ENCODE data around the gene ST6GALNAC4.

The ST6GALNAC4 gene

GRCh38 chr9:127916720-127917581 is at the start of gene ST6GALNAC4:
Gene ST6GALNAC4 (minus strand): TSS chr9:127917041. CDS start chr9:127916419, 622 bp downstream.
- H3K27ac ChIP-seq = peak within 1 kb of the TSS; percentile 61
- TF ChIP-seq ZFX (IDR thresholded peaks at IDR 0.05) (no peak), CTCF (conservative IDR thresholded peaks at IDR 0.05) (no peak)

GRCh38 chr9:127965953-127966352 is 49.1 kb upstream of the ST6GALNAC4 start:
- TF ChIP-seq CTCF (conservative IDR thresholded peaks at IDR 0.05) (no peak), ZFX (IDR thresholded peaks at IDR 0.05) (no peak)
- peak overlapping the region; percentile 85 for H3K27ac ChIP-seq

- TF ChIP-seq ZFX (IDR thresholded peaks at IDR 0.05) (no peak), CTCF (conservative IDR thresholded peaks at IDR 0.05) (no peak)
- H3K27ac ChIP-seq = peak overlapping the region; percentile 85; the same call in 1 of the 2 replicates
These were observed 46.7 kb upstream of the ST6GALNAC4 start for GRCh38 chr9:127963359-127964064.

- H3K27ac ChIP-seq = peak overlapping the region; percentile 85; the same call in 1 of the 2 replicates
- TF ChIP-seq CTCF (conservative IDR thresholded peaks at IDR 0.05) (no peak), ZFX (IDR thresholded peaks at IDR 0.05) (no peak)
These were observed 46.2 kb upstream of the ST6GALNAC4 start for GRCh38 chr9:127963041-127963358.

GRCh38 chr9:127962278-127962677 is 45.4 kb upstream of the ST6GALNAC4 start:
- H3K27ac ChIP-seq = no peak overlapping the region
- TF ChIP-seq CTCF (conservative IDR thresholded peaks at IDR 0.05) (no peak), ZFX (IDR thresholded peaks at IDR 0.05) (no peak)

- no peak for TF ChIP-seq CTCF (conservative IDR thresholded peaks at IDR 0.05)
- TF ChIP-seq ZFX (IDR thresholded peaks at IDR 0.05) = no peak
- no peak overlapping the region for H3K27ac ChIP-seq
These were observed 44.8 kb upstream of the ST6GALNAC4 start for GRCh38 chr9:127961613-127962155.

GRCh38 chr9:127961155-127961490 is 44.3 kb upstream of the ST6GALNAC4 start:
- TF ChIP-seq ZFX (IDR thresholded peaks at IDR 0.05) = no peak
- no peak for TF ChIP-seq CTCF (conservative IDR thresholded peaks at IDR 0.05)
- peak overlapping the region; percentile 19 for H3K27ac ChIP-seq
